Loucy (cell line): ENCODE data around the gene VPS37C.

Experiments
- H2AFZ ChIP-seq: fragments of 200-600 bp; sonication (generic); 2 replicates; pipeline ENCODE4 v1.6.0; 2016; ENCODE audit warnings: antibody characterized with exemption, mild to moderate bottlenecking, low read length, moderate library complexity
- H3F3A ChIP-seq: fragments of 200-600 bp; 2 replicates; pipeline ENCODE4 v1.6.0; 2016; ENCODE audit warnings: antibody characterized with exemption, low read depth, mild to moderate bottlenecking
- H3K27me3 ChIP-seq: fragments of 200-600 bp; sonication (generic); 2 replicates; pipeline ENCODE4 v1.6.1; 2014; ENCODE audit warnings: low read length, mild to moderate bottlenecking; ENCODE audit not compliant: insufficient read depth, poor library complexity, severe bottlenecking
- H3K36me3 ChIP-seq: fragments of 200-600 bp; sonication (generic); 2 replicates; pipeline ENCODE4 v1.6.1; 2016; ENCODE audit warnings: low read length; ENCODE audit not compliant: insufficient read depth
- H3K4me1 ChIP-seq: fragments of 200-600 bp; sonication (generic); 2 replicates; pipeline ENCODE4 v1.5.1; 2014; ENCODE audit warnings: low read length, mild to moderate bottlenecking; ENCODE audit not compliant: insufficient read depth, poor library complexity, severe bottlenecking
- H3K4me2 ChIP-seq: fragments of 200-600 bp; sonication (generic); 2 replicates; pipeline ENCODE4 v1.6.0; 2014; ENCODE audit warnings: antibody characterized with exemption, low read length, low read depth, mild to moderate bottlenecking; ENCODE audit not compliant: poor library complexity, severe bottlenecking
- H3K4me3 ChIP-seq: fragments of 200-600 bp; sonication (generic); 2 replicates; pipeline ENCODE4 v1.5.1; 2014; ENCODE audit warnings: low read length, mild to moderate bottlenecking, mixed read lengths; ENCODE audit not compliant: poor library complexity, severe bottlenecking
- H3K79me2 ChIP-seq: fragments of 200-600 bp; sonication (generic); 2 replicates; pipeline ENCODE4 v1.6.1; 2014; ENCODE audit warnings: low read length; ENCODE audit not compliant: insufficient read depth
- H3K9ac ChIP-seq: fragments of 200-600 bp; sonication (generic); 2 replicates; pipeline ENCODE4 v1.6.0; 2014; ENCODE audit warnings: mild to moderate bottlenecking, low read depth, low read length, moderate library complexity; ENCODE audit not compliant: poor library complexity, severe bottlenecking
- H3K9me2 ChIP-seq: fragments of 200-600 bp; sonication (generic); replicated peaks from 2 replicates; pipeline ENCODE4 v1.6.1; 2016; ENCODE audit warnings: low read depth, low read length, mixed read lengths
- H3K9me3 ChIP-seq: fragments of 200-600 bp; sonication (generic); 2 replicates; pipeline ENCODE4 v1.6.1; 2014; ENCODE audit warnings: mild to moderate bottlenecking, antibody characterized with exemption, low read length, low read depth; ENCODE audit not compliant: insufficient read depth
- H4K20me1 ChIP-seq: fragments of 200-600 bp; sonication (generic); 2 replicates; pipeline ENCODE4 v1.6.0; 2014; ENCODE audit warnings: antibody characterized with exemption, low read length, mild to moderate bottlenecking; ENCODE audit not compliant: insufficient read depth, poor library complexity, severe bottlenecking
- EZH2phosphoT487 ChIP-seq: fragments of 200-600 bp; IDR thresholded peaks from 2 replicates; pipeline ENCODE4 v1.6.1; 2018; ENCODE audit warnings: antibody characterized with exemption, mild to moderate bottlenecking, moderate library complexity, borderline replicate concordance
- TF ChIP-seq, protein P1 (sequence below): fragments of 200-600 bp; sonication (generic); conservative IDR thresholded peaks from 2 replicates; pipeline ENCODE4 v1.5.1; 2014; ENCODE audit warnings: mild to moderate bottlenecking, antibody characterized with exemption, low read length

The VPS37C gene

DNA sequence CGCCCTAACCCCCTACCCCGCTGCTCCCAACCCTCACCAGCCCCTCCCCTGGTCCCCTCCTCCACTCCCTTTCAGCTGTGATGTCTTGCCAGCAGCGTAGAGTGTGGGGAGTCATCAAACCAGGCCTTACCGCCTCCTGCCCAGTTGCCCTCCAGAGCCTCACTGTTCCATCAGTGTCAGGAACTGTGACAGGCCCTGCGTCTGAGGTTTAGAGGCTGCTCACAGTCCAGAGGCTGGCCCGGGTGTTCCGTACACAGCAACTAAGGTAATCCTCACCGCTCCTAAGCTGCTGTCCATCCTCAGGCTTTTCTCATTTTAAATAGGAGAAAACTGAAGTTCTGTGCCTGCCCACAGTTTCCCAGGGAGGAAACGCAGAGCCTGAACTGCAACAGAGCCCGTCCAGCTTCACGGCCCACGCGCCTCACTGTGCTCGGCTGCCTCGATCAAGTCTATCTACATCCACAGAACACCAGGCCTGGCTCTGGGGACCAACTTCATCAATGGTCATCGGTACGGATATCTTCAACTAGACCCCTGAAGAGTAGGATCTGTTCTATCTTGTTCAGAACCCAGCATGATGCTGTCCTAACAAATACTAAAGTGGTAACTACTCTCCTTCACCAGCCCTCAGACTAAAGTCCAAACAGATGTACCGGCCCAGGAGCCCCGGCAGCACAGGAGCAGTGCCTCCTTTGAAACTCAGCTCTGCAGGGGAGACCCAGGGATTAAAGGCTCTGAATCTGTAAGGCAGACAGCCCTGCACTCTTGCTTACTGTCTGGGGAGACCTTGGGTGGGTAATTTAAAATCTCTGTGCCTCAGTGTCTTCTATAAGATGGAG, 10.3 kb downstream of the VPS37C start:
- no peaks in the 10 kb centered on the region for H3K9me2 ChIP-seq
- H3K4me2 ChIP-seq = no peak overlapping the region
- no peaks in the 10 kb centered on the region for H3F3A ChIP-seq
- no peak overlapping the region for H3K4me3 ChIP-seq
- TF ChIP-seq, protein P1, sequence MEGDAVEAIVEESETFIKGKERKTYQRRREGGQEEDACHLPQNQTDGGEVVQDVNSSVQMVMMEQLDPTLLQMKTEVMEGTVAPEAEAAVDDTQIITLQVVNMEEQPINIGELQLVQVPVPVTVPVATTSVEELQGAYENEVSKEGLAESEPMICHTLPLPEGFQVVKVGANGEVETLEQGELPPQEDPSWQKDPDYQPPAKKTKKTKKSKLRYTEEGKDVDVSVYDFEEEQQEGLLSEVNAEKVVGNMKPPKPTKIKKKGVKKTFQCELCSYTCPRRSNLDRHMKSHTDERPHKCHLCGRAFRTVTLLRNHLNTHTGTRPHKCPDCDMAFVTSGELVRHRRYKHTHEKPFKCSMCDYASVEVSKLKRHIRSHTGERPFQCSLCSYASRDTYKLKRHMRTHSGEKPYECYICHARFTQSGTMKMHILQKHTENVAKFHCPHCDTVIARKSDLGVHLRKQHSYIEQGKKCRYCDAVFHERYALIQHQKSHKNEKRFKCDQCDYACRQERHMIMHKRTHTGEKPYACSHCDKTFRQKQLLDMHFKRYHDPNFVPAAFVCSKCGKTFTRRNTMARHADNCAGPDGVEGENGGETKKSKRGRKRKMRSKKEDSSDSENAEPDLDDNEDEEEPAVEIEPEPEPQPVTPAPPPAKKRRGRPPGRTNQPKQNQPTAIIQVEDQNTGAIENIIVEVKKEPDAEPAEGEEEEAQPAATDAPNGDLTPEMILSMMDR = no peak
- TF ChIP-seq EZH2phosphoT487 = no peak
- H3K36me3 ChIP-seq = no peaks in the 10 kb centered on the region
- H3K27me3 ChIP-seq = no peaks in the 10 kb centered on the region
- no peaks in the 10 kb centered on the region for H3K4me1 ChIP-seq
- peaks cover 4% of the 10 kb centered on the region; the same call in 1 of the 2 replicates for H3K79me2 ChIP-seq
- H2AFZ ChIP-seq = no peak overlapping the region
- no peaks in the 10 kb centered on the region for H4K20me1 ChIP-seq
- H3K9ac ChIP-seq = no peak overlapping the region
- peaks cover 12% of the 10 kb centered on the region; the same call in 1 of the 2 replicates for H3K9me3 ChIP-seq

- Histone ChIP-seq H3K36me3 (no peaks in the 10 kb centered on the region), H3K4me1 (no peaks in the 10 kb centered on the region), H3K9me2 (no peaks in the 10 kb centered on the region), H3K9me3 (peaks cover 7% of the 10 kb centered on the region; the same call in 1 of the 2 replicates), H3K9ac (no peak overlapping the region), H4K20me1 (no peaks in the 10 kb centered on the region), H2AFZ (no peak overlapping the region), H3K4me2 (no peak overlapping the region), H3F3A (no peaks in the 10 kb centered on the region), H3K27me3 (no peaks in the 10 kb centered on the region), H3K79me2 (peaks cover 4% of the 10 kb centered on the region; the same call in 1 of the 2 replicates), H3K4me3 (no peak overlapping the region)
- TF ChIP-seq EZH2phosphoT487 = no peak
- TF ChIP-seq, protein P1 = no peak
Observed at GRCh38 chr11:61149624-61150615, 11.3 kb downstream of the VPS37C start.

DNA sequence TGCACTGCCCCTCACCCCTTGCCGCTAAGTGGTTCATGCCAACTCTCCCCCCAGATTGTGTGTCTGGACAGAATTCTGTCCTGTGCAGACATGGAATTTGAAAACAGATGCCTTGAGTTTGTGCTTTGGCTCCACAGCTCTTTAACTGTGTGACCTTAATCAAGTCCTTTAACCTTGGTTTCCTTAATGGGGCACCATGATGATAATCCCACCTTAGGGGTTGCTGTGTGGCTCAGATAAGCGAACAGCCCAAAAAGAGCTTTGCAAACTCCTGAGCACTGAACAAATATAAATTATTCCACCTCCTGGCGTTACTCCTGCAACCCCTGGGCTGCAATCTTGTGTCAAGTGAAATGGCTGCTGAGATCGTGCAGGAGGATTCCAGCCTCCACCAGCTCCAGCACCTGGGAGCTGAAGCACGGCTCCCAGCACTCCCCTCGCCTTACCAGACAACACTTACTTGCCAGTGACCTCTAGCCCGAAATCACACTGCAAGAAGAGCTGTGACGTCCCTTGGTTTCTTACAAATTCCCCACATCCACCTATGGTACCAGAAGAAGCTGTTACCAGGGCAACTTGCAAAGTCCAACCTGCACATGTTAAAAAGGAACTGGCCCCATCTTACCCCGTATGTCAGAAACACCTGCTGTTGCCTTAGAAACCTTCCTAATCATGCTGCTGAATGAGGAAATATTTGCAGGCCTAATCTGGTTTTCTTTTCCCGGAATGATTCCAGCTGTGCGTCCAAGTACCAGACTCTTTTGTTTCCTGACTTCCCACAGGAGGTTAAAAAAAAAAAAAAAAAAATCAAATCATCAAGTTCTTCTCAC, 13.2 kb downstream of the VPS37C start:
- Histone ChIP-seq H3K4me1 (no peaks in the 10 kb centered on the region), H3K4me3 (no peak overlapping the region), H3K9me2 (no peaks in the 10 kb centered on the region), H3F3A (no peaks in the 10 kb centered on the region), H3K9ac (no peak overlapping the region), H2AFZ (no peak overlapping the region), H3K79me2 (peaks cover 8% of the 10 kb centered on the region; the same call in 1 of the 2 replicates), H3K27me3 (no peaks in the 10 kb centered on the region), H3K9me3 (no peaks in the 10 kb centered on the region), H3K36me3 (no peaks in the 10 kb centered on the region), H3K4me2 (no peak overlapping the region), H4K20me1 (no peaks in the 10 kb centered on the region)
- TF ChIP-seq, protein P1 = no peak
- TF ChIP-seq EZH2phosphoT487 = no peak
